ENCODE results near the gene OTOGL.

Gene OTOGL

DNA sequence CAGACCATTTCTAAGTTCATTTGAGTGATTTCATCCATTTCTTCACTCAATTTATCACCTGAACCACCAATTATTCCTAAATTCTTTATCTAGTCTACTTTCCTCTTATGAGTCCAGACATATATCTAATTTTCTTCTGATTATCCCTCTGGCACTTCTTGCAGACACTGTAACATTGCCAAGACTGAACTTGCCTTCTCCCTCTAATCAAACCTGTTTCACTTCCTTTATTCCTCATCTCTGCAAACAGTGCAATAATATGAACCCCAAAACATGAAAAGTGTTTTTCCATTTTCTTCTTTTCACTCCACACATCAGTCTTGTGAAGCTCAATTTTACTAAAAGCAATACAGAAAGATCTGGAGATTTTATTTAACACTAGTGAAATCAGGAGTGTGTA lies 306.9 kb downstream of the OTOGL start (continued):
- TF ChIP-seq, protein P1, sequence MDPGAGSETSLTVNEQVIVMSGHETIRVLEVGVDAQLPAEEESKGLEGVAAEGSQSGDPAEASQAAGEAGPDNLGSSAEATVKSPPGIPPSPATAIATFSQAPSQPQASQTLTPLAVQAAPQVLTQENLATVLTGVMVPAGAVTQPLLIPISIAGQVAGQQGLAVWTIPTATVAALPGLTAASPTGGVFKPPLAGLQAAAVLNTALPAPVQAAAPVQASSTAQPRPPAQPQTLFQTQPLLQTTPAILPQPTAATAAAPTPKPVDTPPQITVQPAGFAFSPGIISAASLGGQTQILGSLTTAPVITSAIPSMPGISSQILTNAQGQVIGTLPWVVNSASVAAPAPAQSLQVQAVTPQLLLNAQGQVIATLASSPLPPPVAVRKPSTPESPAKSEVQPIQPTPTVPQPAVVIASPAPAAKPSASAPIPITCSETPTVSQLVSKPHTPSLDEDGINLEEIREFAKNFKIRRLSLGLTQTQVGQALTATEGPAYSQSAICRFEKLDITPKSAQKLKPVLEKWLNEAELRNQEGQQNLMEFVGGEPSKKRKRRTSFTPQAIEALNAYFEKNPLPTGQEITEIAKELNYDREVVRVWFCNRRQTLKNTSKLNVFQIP (CRISPR knock-in tag; IDR thresholded peaks at IDR 0.05; ENCODE audit: borderline replicate concordance, low read depth): no peak
- TF ChIP-seq ZFP30 (CRISPR knock-in tag; IDR thresholded peaks at IDR 0.05) (no peak), ZNF70 (CRISPR knock-in tag; IDR thresholded peaks at IDR 0.05) (no peak), ZNF565 (CRISPR knock-in tag; conservative IDR thresholded peaks at IDR 0.05; ENCODE audit: low read depth) (no peak), ZNF8 (CRISPR knock-in tag; IDR thresholded peaks at IDR 0.05) (no peak), CSDC2 (CRISPR knock-in tag; IDR thresholded peaks at IDR 0.05) (no peak), SNAI2 (CRISPR knock-in tag; IDR thresholded peaks at IDR 0.05) (no peak), ARNTL (CRISPR knock-in tag; IDR thresholded peaks at IDR 0.05; ENCODE audit: borderline replicate concordance, low read depth) (no peak), BACH2 (CRISPR knock-in tag; IDR thresholded peaks at IDR 0.05; ENCODE audit: borderline replicate concordance) (no peak)
- TF ChIP-seq, protein P2, sequence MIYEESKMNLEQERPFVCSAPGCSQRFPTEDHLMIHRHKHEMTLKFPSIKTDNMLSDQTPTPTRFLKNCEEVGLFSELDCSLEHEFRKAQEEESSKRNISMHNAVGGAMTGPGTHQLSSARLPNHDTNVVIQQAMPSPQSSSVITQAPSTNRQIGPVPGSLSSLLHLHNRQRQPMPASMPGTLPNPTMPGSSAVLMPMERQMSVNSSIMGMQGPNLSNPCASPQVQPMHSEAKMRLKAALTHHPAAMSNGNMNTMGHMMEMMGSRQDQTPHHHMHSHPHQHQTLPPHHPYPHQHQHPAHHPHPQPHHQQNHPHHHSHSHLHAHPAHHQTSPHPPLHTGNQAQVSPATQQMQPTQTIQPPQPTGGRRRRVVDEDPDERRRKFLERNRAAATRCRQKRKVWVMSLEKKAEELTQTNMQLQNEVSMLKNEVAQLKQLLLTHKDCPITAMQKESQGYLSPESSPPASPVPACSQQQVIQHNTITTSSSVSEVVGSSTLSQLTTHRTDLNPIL (CRISPR knock-in tag; IDR thresholded peaks at IDR 0.05; ENCODE audit: low read depth): no peak

DNA sequence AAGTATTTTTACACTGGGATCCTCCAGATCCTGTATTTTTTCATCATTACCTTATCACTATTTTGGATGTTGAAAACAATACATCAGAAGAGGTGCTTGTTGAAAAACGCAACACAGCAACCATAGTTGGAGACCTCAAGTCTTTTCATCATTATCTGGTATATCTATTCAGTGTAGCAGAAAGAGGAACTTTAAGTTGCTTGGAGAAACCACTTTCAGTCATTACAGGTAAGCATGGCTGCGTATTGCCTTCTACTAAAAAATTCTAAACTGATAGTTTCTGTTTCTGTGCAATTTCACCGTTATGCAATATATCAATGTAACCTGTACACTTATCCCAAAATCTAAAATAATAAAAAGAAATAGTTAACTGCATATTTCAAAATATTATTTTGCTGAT lies 312.4 kb downstream of the OTOGL start:
- ATAC-seq: no peak
- no peak for TF ChIP-seq PPARA (CRISPR knock-in tag; IDR thresholded peaks at IDR 0.05; ENCODE audit: borderline replicate concordance)
- TF ChIP-seq TOX (CRISPR knock-in tag; IDR thresholded peaks at IDR 0.05; ENCODE audit: borderline replicate concordance): no peak
- no peak for TF ChIP-seq ZNF565 (CRISPR knock-in tag; conservative IDR thresholded peaks at IDR 0.05; ENCODE audit: low read depth)
- no peak for TF ChIP-seq ZFP30 (CRISPR knock-in tag; IDR thresholded peaks at IDR 0.05)
- no peak for TF ChIP-seq GLIS3 (CRISPR knock-in tag; IDR thresholded peaks at IDR 0.05)
- no peak for TF ChIP-seq ZNF70 (CRISPR knock-in tag; IDR thresholded peaks at IDR 0.05)
- TF ChIP-seq, protein P1 (CRISPR knock-in tag; IDR thresholded peaks at IDR 0.05; ENCODE audit: borderline replicate concordance, low read depth): no peak
- TF ChIP-seq, protein P3, sequence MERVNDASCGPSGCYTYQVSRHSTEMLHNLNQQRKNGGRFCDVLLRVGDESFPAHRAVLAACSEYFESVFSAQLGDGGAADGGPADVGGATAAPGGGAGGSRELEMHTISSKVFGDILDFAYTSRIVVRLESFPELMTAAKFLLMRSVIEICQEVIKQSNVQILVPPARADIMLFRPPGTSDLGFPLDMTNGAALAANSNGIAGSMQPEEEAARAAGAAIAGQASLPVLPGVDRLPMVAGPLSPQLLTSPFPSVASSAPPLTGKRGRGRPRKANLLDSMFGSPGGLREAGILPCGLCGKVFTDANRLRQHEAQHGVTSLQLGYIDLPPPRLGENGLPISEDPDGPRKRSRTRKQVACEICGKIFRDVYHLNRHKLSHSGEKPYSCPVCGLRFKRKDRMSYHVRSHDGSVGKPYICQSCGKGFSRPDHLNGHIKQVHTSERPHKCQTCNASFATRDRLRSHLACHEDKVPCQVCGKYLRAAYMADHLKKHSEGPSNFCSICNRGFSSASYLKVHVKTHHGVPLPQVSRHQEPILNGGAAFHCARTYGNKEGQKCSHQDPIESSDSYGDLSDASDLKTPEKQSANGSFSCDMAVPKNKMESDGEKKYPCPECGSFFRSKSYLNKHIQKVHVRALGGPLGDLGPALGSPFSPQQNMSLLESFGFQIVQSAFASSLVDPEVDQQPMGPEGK (CRISPR knock-in tag; IDR thresholded peaks at IDR 0.05; ENCODE audit: borderline replicate concordance): no peak
- TF ChIP-seq ARNTL (CRISPR knock-in tag; IDR thresholded peaks at IDR 0.05; ENCODE audit: borderline replicate concordance, low read depth): no peak
- TF ChIP-seq, protein P2 (CRISPR knock-in tag; IDR thresholded peaks at IDR 0.05; ENCODE audit: low read depth): no peak
- no peak for TF ChIP-seq OSR1 (CRISPR knock-in tag; IDR thresholded peaks at IDR 0.05)
- no peak for TF ChIP-seq ZFP3 (CRISPR knock-in tag; IDR thresholded peaks at IDR 0.05)
- TF ChIP-seq TCF4 (CRISPR knock-in tag; IDR thresholded peaks at IDR 0.05; ENCODE audit: borderline replicate concordance): no peak
- TF ChIP-seq CSDC2 (CRISPR knock-in tag; IDR thresholded peaks at IDR 0.05): no peak
- no peak for TF ChIP-seq RARB (CRISPR knock-in tag; IDR thresholded peaks at IDR 0.05)
- TF ChIP-seq ISL1 (CRISPR knock-in tag; IDR thresholded peaks at IDR 0.05): no peak
- TF ChIP-seq, protein P4, sequence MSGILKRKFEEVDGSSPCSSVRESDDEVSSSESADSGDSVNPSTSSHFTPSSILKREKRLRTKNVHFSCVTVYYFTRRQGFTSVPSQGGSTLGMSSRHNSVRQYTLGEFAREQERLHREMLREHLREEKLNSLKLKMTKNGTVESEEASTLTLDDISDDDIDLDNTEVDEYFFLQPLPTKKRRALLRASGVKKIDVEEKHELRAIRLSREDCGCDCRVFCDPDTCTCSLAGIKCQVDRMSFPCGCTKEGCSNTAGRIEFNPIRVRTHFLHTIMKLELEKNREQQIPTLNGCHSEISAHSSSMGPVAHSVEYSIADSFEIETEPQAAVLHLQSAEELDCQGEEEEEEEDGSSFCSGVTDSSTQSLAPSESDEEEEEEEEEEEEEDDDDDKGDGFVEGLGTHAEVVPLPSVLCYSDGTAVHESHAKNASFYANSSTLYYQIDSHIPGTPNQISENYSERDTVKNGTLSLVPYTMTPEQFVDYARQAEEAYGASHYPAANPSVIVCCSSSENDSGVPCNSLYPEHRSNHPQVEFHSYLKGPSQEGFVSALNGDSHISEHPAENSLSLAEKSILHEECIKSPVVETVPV (CRISPR knock-in tag; IDR thresholded peaks at IDR 0.05): no peak
- TF ChIP-seq SNAI2 (CRISPR knock-in tag; IDR thresholded peaks at IDR 0.05): no peak
- TF ChIP-seq BACH2 (CRISPR knock-in tag; IDR thresholded peaks at IDR 0.05; ENCODE audit: borderline replicate concordance): no peak
